Stomach (tissue), 9 donors: ENCODE results near the gene ZNF469. TPM values are rescaled to one million over a fixed set of nuclear protein-coding genes. Genes with fewer than 3 reads are reported as not detected.

Experiments used
- DNase-seq, 2 donors: peaks; one replicate each; pipeline versions ENCODE4 v3.0.0 to v3.0.0-alpha.2; 2013 to 2019
- H3K27ac ChIP-seq, 5 donors: fragments of 200-600 bp in 4 of 5; sonication (generic) in 4 of 5; one replicate each; pipeline ENCODE4 v1.5.1; 2013 to 2019; ENCODE audit warnings: mild to moderate bottlenecking in 1 of 5, moderate library complexity in 1 of 5
- H3K27me3 ChIP-seq, 3 donors: fragments of 200-600 bp; sonication (generic); one replicate each; pipeline ENCODE4 v1.5.1; 2017 to 2019; ENCODE audit warnings: mixed run types in 1 of 3
- H3K36me3 ChIP-seq, 4 donors: fragments of 200-600 bp; sonication (generic); 1 replicate in 3 of 4; 2 replicates in 1 of 4; pipeline ENCODE4 v1.5.1; 2016 to 2019
- H3K4me1 ChIP-seq, 4 donors: fragments of 200-600 bp; sonication (generic); one replicate each; pipeline ENCODE4 v1.5.1; 2016 to 2019
- H3K4me3 ChIP-seq, 4 donors: fragments of 200-600 bp; sonication (generic) in 3 of 4; one replicate each; pipeline ENCODE4 v1.5.1; 2016 to 2019; ENCODE audit warnings: mild to moderate bottlenecking in 1 of 4
- H3K9me3 ChIP-seq, 4 donors: fragments of 200-600 bp; sonication (generic); one replicate each; pipeline ENCODE4 v1.5.1; 2016 to 2019
- EP300 ChIP-seq: sonication (generic); formaldehyde crosslinking; IDR thresholded peaks from one replicate; pipeline ENCODE4 v1.6.1; 2017; ENCODE audit warnings: antibody characterized with exemption
- POLR2A ChIP-seq, 4 donors: fragments of 450-650 bp; IDR thresholded peaks; one replicate each; pipeline ENCODE4 v1.6.1; 2016; ENCODE audit warnings: antibody characterized with exemption in 4 of 4, control low read depth in 2 of 4, mild to moderate bottlenecking in 1 of 4, moderate library complexity in 1 of 4
- POLR2AphosphoS5 ChIP-seq, 3 donors: sonication (generic); formaldehyde crosslinking; IDR thresholded peaks; one replicate each; pipeline ENCODE4 v1.6.1; 2016; ENCODE audit warnings: antibody characterized with exemption in 3 of 3
- WGBS, 5 donors: extraction: QIAGEN DNeasy Blood & Tissue Kit in 3 of 5; methylation state at CpG; one replicate each; pipeline versions ENCODE4 v1.1.5 to v1.1.7; 2013 to 2018; 5-methylcytosine and 5-hydroxymethylcytosine counted together
- intact Hi-C: fragments of 100-400 bp; cut with DNase I; formaldehyde crosslinking; loops from one replicate; pipeline ENCODE4 v1.15.1; 2023; ENCODE audit warnings: low total_unique reads
- polyA plus RNA-seq, 3 donors: library from polyadenylated mRNA; stranded (reverse); fragments of 200-250 nt; gene quantifications; one replicate each; pipeline ENCODE4 v1.2.3, GENCODE V29; 2013
- total RNA-seq, 5 donors: library from RNA; depleted of rRNA; stranded (reverse); fragments of >200 nt; gene quantifications; one replicate each; pipeline versions ENCODE4 v1.1.0 to v1.2.3, GENCODE V29; 2014 to 2016
- TF ChIP-seq, protein P1 (sequence below), 7 experiments: fragments of 450-650 bp in 4 of 7; fragments of 200-600 bp in 3 of 7; sonication (generic) in 3 of 7; IDR thresholded peaks; one replicate each; pipeline ENCODE4 v1.5.1; 2016 to 2019; ENCODE audit warnings: antibody characterized with exemption in 7 of 7, control low read depth in 2 of 7, mild to moderate bottlenecking in 1 of 7
- donor health status: healthy with polysubstance abuse.
- donor health status: Bipolar disorder and iron deficiency.
- donor health status: healthy.

Gene ZNF469
- total and polyA plus RNA-seq, 8 donors, result under 0.01 to 6.2 (median 0.24) TPM

DNA sequence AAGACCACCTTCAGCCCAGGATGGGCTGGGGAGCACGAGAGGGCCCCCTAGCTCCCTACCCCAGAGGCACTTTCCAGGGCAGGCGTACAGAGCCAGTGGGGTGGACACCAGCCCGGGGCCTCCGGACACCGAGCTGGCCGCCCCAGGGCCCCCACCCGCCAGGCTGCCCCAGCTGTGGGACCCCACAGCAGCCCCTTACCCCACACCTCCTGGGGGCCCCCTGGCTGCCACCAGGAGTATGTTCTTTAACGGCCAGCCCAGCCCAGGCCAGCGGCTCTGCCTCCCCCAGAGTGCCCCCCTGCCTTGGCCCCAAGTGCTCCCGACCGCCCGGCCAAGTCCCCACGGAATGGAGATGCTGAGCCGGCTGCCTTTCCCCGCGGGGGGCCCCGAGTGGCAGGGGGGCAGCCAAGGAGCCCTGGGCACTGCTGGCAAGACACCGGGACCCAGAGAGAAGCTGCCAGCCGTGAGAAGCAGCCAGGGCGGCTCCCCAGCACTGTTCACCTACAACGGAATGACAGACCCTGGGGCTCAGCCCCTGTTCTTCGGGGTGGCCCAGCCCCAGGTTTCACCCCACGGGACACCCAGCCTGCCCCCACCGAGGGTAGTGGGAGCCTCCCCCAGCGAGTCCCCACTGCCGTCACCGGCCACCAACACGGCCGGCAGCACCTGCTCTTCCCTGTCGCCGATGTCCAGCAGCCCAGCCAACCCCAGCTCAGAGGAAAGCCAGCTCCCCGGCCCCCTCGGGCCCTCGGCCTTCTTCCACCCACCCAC, 46.0 kb downstream of the ZNF469 start:
- H3K9me3 ChIP-seq, result no peaks in the 10 kb centered on the region
- H3K27me3 ChIP-seq, result peaks cover 6 to 56% (median 38%) of the 10 kb centered on the region in 3 donors
- peaks cover 15 to 32% (median 29%) of the 10 kb centered on the region in 4 donors for H3K4me1 ChIP-seq
- no peaks in the 10 kb centered on the region for H3K36me3 ChIP-seq
- 78 to 84% (median 79%) methylated on average over 16 to 34 of the region's 34 CpGs for WGBS, 5 donors
- intact Hi-C loops, result no loop called here
- no peak overlapping the region for H3K27ac ChIP-seq
- no peak for DNase-seq
- TF ChIP-seq POLR2A (IDR thresholded peaks at IDR 0.05), result no peak
- TF ChIP-seq, protein P1, sequence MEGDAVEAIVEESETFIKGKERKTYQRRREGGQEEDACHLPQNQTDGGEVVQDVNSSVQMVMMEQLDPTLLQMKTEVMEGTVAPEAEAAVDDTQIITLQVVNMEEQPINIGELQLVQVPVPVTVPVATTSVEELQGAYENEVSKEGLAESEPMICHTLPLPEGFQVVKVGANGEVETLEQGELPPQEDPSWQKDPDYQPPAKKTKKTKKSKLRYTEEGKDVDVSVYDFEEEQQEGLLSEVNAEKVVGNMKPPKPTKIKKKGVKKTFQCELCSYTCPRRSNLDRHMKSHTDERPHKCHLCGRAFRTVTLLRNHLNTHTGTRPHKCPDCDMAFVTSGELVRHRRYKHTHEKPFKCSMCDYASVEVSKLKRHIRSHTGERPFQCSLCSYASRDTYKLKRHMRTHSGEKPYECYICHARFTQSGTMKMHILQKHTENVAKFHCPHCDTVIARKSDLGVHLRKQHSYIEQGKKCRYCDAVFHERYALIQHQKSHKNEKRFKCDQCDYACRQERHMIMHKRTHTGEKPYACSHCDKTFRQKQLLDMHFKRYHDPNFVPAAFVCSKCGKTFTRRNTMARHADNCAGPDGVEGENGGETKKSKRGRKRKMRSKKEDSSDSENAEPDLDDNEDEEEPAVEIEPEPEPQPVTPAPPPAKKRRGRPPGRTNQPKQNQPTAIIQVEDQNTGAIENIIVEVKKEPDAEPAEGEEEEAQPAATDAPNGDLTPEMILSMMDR (IDR thresholded peaks at IDR 0.05), result no peak
- TF ChIP-seq POLR2AphosphoS5 (IDR thresholded peaks at IDR 0.05), result no peak
- no peak for TF ChIP-seq EP300
- H3K4me3 ChIP-seq, result peak overlapping the region in 1 of 4 donors; percentile 50

DNA sequence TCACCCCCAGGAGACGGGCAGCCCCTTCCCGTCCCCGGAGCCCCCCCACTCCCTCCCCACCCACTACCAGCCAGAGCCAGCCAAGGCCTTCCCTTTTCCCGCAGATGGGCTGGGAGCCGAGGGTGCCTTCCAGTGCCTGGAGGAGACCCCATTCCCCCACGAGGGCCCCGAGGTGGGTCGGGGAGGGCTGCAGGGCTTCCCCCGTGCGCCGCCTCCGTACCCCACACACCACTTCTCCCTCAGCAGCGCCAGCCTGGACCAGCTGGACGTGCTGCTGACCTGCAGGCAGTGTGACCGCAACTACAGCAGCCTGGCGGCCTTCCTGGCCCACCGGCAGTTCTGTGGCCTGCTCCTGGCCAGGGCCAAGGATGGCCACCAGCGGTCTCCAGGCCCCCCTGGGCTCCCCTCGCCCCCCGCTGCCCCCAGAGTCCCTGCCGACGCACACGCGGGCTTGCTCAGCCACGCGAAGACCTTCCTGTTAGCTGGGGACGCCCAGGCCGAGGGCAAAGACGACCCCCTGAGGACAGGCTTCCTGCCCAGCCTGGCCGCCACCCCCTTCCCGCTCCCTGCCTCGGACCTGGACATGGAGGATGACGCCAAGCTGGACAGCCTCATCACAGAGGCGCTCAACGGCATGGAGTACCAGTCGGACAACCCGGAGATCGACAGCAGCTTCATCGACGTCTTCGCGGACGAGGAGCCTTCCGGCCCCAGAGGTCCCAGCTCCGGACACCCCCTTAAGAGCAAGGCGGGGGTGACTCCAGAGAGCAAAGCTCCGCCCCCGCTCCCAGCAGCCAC, 46.8 kb downstream of the ZNF469 start:
- Histone ChIP-seq H3K4me1 (peaks cover 15 to 29% (median 24%) of the 10 kb centered on the region in 4 donors), H3K27me3 (peaks cover 6 to 63% (median 38%) of the 10 kb centered on the region in 3 donors), H3K27ac (peak overlapping the region in 3 of 5 donors; percentile 51 to 75 (median 53)), H3K36me3 (no peaks in the 10 kb centered on the region), H3K4me3 (peak overlapping the region; percentile 42 to 50 (median 43)), H3K9me3 (no peaks in the 10 kb centered on the region)
- 74 to 81% (median 78%) methylated on average over 26 to 48 of the region's 48 CpGs for WGBS, 5 donors
- intact Hi-C loops, result loop anchor here (10.0 kb wide), 1 partner anchor 235 kb away; no protein-coding TSS in a partner anchor
- TF ChIP-seq POLR2AphosphoS5 (IDR thresholded peaks at IDR 0.05) (no peak), POLR2A (IDR thresholded peaks at IDR 0.05) (no peak), EP300 (no peak)
- TF ChIP-seq, protein P1 (IDR thresholded peaks at IDR 0.05), result no peak
- DNase-seq, result no peak

DNA sequence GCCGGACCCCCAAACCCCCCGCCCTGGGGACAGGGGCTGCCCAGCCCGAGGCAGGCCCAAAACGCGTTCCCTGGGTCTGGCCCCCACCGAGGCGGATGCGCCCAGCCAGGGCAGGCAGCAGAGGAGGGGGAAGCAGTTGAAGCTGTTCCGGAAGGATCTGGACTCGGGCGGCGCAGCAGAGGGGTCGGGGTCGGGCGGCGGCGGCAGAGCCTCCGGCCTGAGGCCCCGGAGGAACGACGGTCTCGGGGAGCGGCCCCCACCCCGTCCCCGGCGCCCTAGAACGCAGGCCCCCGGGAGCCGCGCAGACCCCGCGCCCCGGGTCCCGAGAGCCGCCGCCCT, 47.4 kb downstream of the ZNF469 start:
- H3K36me3 ChIP-seq, result no peaks in the 10 kb centered on the region
- TF ChIP-seq POLR2A (IDR thresholded peaks at IDR 0.05), result no peak
- TF ChIP-seq, protein P1 (IDR thresholded peaks at IDR 0.05), result no peak
- no peak for TF ChIP-seq POLR2AphosphoS5 (IDR thresholded peaks at IDR 0.05)
- TF ChIP-seq EP300, result no peak
- WGBS, 5 donors, result 5 to 9% (median 8%) methylated on average over 6 to 36 of the region's 36 CpGs; no CpG with 5 or more reads in 1 of the 5 donors
- intact Hi-C loops, result loop anchor here (10.0 kb wide), 1 partner anchor 235 kb away; no protein-coding TSS in a partner anchor
- H3K27me3 ChIP-seq, result peaks cover 6 to 69% (median 38%) of the 10 kb centered on the region in 3 donors
- DNase-seq, result peak in 1 of 2 donors; percentile 57
- no peaks in the 10 kb centered on the region for H3K9me3 ChIP-seq
- peak overlapping the region in 4 of 5 donors; percentile 32 to 75 (median 52) for H3K27ac ChIP-seq
- H3K4me3 ChIP-seq, result peak overlapping the region; percentile 42 to 50 (median 43)
- peaks cover 15 to 23% (median 20%) of the 10 kb centered on the region in 4 donors for H3K4me1 ChIP-seq
